Measurements from ENCODE around the gene USP13.
"Not testable (repeated sequence)": the region's sequence is repeated elsewhere in the genome, so short reads cannot be mapped to it uniquely, and the experiment has no call there.

Gene USP13

GRCh38 chr3:179640469-179640868 lies 12.4 kb upstream of the USP13 start:
- FAIRE-seq (no peak), DNase-seq (ENCODE audit: insufficient read length, low spot score) (no peak)
- no peak for TF ChIP-seq POLR2A (IDR thresholded peaks at IDR 0.05; ENCODE audit: low read depth, low read length)

GRCh38 chr3:179642871-179643270 lies 10.0 kb upstream of the USP13 start:
- FAIRE-seq (no peak), DNase-seq (ENCODE audit: insufficient read length, low spot score) (no peak)
- TF ChIP-seq POLR2A (IDR thresholded peaks at IDR 0.05; ENCODE audit: low read depth, low read length), result no peak

- not testable (repeated sequence) for FAIRE-seq; DNase-seq (ENCODE audit: insufficient read length, low spot score)
These were observed 9.0 kb upstream of the USP13 start for GRCh38 chr3:179643837-179644236.

- DNase-seq (ENCODE audit: insufficient read length, low spot score), result no peak
- no peak for FAIRE-seq
- no peak for TF ChIP-seq POLR2A (IDR thresholded peaks at IDR 0.05; ENCODE audit: low read depth, low read length)
These were observed 6.7 kb upstream of the USP13 start for GRCh38 chr3:179646177-179646576.

GRCh38 chr3:179651687-179652446 lies 973 bp upstream of the USP13 start:
- no peak for FAIRE-seq
- no peak for TF ChIP-seq POLR2A (IDR thresholded peaks at IDR 0.05; ENCODE audit: low read depth, low read length)
- no peak for DNase-seq (ENCODE audit: insufficient read length, low spot score)

DNA sequence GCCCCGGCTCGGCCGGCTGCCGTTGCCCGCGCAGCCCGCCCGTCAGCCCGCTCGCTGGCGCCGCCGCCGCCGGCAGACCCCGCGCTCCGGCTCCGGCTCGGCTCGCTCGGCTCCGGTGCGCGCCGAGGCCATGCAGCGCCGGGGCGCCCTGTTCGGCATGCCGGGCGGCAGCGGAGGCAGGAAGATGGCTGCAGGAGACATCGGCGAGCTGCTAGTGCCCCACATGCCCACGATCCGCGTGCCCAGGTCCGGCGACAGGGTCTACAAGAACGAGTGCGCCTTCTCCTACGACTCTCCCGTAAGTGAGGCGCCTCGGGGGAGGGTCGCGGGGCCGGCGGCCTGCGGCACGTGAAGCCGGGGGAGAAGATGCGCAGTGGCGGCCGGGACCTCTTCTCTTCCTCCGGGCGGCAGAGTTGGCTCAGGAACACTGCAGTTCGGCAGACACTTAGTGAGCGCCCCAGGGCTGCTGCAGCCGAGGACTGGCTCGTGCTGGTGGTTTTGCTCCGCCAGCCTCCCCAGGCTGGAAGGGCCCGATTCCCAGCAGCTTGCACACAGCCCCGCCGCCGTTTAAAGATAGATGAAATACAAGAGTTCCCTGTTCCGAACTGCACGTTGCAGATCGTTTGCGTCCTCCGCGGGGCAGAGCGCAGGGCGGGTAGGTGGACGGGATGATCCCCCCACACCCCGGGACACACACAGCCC lies 407 bp downstream of the USP13 start:
- FAIRE-seq, result no peak
- peak; percentile 38 for DNase-seq (ENCODE audit: insufficient read length, low spot score)
- TF ChIP-seq POLR2A (IDR thresholded peaks at IDR 0.05; ENCODE audit: low read depth, low read length), result no peak

DNA sequence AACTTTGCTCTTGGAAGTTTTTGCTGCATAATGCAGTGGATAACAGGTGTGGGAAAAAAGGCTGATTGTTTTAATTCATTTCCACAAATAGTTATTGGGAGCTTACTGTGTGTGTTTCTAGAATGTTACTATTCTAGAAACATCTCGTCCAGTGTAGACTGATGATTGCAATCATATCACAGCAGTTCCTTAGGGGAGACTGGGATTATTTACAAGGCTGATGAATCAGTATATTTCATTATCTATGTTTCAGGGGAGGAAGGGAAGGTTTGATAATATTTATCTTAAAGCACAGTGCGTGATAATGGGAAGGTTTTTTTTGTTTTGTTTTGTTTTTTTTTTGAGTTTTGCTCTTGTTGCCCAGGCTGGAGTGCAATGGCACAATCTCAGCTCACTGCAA lies 2.4 kb downstream of the USP13 start:
- FAIRE-seq (no peak), DNase-seq (ENCODE audit: insufficient read length, low spot score) (no peak)
- no peak for TF ChIP-seq POLR2A (IDR thresholded peaks at IDR 0.05; ENCODE audit: low read depth, low read length)

- DNase-seq (ENCODE audit: insufficient read length, low spot score), result no peak
- TF ChIP-seq POLR2A (IDR thresholded peaks at IDR 0.05; ENCODE audit: low read depth, low read length), result no peak
- FAIRE-seq, result no peak
These were observed 5.8 kb downstream of the USP13 start for GRCh38 chr3:179658606-179659005.

DNA sequence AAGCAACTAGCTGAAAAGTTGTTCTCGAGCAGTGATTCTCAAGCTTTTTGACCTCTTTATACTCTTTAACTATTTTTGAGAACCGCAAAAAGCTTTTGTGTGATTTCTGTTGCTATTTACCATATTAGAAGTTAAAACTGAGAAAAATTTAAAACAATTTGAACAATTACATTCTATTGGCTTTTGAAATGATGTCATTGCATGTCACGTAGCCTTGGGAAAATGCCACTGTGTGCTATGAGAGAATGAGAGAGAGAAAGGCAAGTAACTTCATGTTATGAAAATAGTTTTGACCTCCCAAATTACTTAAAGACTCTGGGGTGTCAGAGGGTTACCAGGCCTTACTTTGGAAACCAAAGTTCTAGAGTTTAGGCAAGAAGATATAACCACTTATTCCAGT lies 8.0 kb downstream of the USP13 start:
- FAIRE-seq, result no peak
- no peak for DNase-seq (ENCODE audit: insufficient read length, low spot score)
- no peak for TF ChIP-seq POLR2A (IDR thresholded peaks at IDR 0.05; ENCODE audit: low read depth, low read length)

- TF ChIP-seq POLR2A (IDR thresholded peaks at IDR 0.05; ENCODE audit: low read depth, low read length), result no peak
- FAIRE-seq, result no peak
These were observed 8.9 kb downstream of the USP13 start for GRCh38 chr3:179661777-179662176.

GRCh38 chr3:179663093-179663492 lies 10.3 kb downstream of the USP13 start:
- TF ChIP-seq POLR2A (IDR thresholded peaks at IDR 0.05; ENCODE audit: low read depth, low read length), result no peak
- DNase-seq (ENCODE audit: insufficient read length, low spot score) (no peak), FAIRE-seq (no peak)

More at GRCh38 chr3:179661777-179662176, 8.9 kb downstream of the USP13 start:
- no peak for DNase-seq (ENCODE audit: insufficient read length, low spot score)

- TF ChIP-seq POLR2A (IDR thresholded peaks at IDR 0.05; ENCODE audit: low read depth, low read length), result no peak
- FAIRE-seq (no peak), DNase-seq (ENCODE audit: insufficient read length, low spot score) (no peak)
These were observed 13.2 kb downstream of the USP13 start for GRCh38 chr3:179666030-179666429.

- no peak for TF ChIP-seq POLR2A (IDR thresholded peaks at IDR 0.05; ENCODE audit: low read depth, low read length)
- FAIRE-seq (no peak), DNase-seq (ENCODE audit: insufficient read length, low spot score) (no peak)
These were observed 13.7 kb downstream of the USP13 start for GRCh38 chr3:179666436-179667035.

- FAIRE-seq, result no peak
- DNase-seq (ENCODE audit: insufficient read length, low spot score), result no peak
- no peak for TF ChIP-seq POLR2A (IDR thresholded peaks at IDR 0.05; ENCODE audit: low read depth, low read length)
These were observed 15.6 kb downstream of the USP13 start for GRCh38 chr3:179668429-179668828.

DNA sequence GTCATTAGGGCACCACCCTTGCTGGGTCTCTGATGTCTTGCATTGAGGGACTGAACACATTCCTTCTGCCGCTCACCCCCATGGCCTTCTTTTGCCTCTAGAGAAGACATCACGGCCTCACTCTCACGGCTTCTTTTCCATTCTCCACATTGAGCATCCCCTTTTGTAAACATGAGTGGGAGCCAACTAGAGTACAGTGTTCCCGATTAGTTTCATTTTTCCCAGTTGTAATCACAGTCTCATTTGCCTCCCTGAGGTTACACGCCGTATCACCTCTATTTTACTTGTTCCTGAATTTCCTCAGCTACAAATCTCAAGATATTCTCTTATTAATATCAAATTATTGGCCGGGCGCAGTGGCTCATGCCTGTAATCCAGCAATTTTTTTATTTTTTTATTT lies 17.5 kb downstream of the USP13 start:
- DNase-seq (ENCODE audit: insufficient read length, low spot score) (no peak), FAIRE-seq (no peak)
- no peak for TF ChIP-seq POLR2A (IDR thresholded peaks at IDR 0.05; ENCODE audit: low read depth, low read length)
